ENCODE measurements around the gene RUFY3.

Gene RUFY3

DNA sequence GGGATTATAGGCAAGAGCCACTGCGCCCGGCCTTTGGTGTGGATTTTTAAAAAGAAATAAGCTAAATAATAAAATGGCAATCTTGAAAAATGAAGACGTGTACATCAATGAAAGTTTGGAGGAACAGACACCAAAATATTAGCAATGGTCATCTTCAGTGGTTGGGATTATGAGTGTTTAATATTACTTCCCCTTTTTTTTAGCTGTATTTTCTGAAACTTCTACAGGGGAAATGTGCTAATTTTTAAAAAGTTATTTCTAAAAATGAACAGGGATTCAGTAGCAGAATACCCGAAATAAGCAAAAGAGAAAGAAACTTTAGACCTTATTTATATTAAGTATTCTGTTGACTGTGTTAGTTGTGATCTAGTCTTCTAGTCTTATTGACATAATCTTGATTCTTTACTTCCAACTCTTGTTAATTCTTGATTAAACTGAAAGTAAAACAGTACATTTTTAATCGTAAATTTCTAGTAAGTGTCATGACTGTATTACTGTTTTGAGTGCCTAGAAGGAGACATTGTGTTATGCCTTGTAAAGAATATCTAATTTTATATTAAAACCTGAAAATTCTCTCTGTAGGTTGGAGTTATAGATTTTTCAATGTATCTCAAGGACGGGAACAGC is 51.3 kb downstream of the RUFY3 start:
- DNase-seq = no peak

DNA sequence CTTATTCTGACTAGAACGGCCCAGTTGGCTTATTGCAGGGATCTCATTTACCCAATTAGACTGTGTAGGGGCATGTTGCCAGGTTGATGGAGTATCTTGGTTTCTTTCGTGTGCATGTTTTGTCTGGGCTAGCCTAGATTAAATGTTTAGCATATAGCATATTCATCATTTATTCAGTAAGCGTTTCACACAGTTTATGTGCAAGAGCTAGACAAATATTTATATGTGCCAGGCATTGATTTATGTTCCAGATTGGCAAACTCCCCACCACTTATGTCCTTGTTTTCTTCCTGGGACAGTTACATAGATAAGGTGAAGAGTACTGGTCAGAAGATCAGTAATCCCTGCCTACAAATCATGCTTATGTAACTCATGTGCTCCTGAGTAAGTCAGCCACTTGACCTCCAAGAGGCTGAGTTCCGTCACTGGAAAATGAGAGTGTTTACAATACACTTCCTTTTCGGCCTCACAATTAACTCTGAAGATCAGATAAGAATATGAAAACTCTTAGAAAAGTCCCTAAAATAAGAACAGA is 57.2 kb downstream of the RUFY3 start:
- DNase-seq = no peak

DNA sequence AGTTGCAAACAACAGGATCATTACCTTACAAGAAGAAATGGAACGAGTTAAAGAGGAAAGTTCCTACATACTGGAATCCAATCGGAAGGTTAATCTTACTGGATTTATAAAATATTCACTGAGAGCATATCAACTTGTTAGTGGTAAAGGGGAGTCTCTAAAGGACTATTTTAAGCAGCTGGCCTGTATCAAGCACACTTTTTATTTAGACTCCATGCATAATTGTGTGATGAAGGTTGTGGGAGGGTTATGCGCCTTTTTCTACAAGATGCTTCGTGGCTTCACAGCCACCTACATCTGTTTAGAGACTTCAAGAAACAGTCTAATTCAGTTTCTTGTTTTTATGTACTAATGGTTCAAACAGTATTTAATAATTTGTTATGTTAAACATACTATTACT is 61.3 kb downstream of the RUFY3 start:
- no peak for DNase-seq

DNA sequence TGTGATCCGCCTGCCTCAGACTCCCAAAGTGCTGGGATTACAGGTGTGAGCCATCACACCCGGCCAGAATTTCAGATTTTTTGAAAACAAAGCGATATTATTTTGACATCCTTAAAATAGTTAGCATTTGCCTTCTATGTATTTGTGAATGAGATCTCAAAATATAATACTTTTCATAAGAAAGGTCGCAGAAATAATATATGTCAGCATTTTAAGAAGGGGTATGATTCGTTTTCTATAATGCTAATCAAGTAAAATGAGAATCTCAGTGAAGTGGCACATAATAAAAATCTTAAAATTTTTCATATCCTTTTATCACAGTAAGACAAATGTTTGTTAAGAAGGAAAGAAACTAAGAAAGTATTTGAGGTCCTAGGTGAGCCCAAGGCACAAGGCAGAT is 65.7 kb downstream of the RUFY3 start:
- DNase-seq = no peak

DNA sequence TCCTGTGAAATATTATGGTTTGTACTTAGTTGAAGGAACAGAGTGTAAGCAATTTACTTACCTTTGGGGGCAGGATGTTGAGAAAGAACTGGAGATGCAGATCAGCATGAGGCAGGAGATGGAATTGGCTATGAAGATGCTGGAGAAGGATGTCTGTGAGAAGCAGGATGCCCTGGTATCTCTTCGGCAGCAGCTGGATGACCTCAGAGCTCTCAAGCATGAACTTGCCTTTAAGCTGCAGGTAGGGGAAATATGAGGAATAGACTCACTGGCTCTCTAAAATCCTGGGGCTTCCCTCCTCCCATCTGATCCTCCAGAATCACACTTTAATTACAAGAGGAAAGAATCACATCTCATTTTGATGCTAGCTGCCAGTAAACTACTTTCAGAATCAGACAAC is 67.0 kb downstream of the RUFY3 start:
- DNase-seq = no peak

DNA sequence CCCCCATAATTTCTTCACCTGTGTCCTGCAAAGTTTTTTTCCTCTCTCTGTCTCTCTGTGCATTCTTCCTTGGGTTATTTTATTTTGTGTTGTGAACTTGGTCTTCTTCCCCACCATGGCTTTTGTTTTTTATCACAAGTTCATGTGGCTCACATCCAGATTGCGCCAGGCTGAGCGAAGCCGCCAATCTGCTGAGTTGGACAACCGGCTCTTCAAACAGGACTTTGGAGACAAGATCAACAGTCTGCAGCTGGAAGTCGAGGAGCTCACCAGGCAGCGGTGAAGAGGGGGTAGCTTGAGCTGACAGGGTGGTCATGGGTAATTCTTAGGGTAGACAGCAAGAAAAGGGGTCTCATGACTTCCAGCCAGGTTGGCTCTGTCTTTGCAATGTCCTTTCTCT is 71.9 kb downstream of the RUFY3 start:
- DNase-seq = no peak

DNA sequence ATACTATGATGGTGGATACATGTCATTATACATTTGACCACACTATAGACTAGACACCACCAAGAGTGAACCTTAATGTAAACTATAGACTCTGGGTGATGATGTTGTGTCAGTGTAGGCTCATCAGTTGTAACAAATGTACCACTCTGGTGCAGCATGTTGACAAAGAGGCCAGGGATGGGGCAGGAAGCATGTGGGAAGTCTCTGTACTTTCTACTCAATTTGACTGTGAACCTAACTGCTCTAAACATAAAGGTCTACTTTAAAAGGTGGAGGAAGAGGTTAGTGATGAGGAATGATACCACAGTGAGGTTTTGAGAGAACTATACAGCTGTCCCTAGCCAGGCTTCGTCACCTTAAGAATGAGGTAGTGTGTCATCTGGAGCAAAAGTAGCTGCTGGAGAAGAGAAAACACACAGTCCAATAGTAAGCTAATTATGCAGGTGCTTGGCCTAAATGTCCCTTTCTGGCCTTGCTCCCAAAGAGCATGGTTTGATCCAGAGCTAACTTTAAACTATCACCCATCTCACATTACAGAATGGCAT is 79.6 kb downstream of the RUFY3 start:
- no peak for DNase-seq

DNA sequence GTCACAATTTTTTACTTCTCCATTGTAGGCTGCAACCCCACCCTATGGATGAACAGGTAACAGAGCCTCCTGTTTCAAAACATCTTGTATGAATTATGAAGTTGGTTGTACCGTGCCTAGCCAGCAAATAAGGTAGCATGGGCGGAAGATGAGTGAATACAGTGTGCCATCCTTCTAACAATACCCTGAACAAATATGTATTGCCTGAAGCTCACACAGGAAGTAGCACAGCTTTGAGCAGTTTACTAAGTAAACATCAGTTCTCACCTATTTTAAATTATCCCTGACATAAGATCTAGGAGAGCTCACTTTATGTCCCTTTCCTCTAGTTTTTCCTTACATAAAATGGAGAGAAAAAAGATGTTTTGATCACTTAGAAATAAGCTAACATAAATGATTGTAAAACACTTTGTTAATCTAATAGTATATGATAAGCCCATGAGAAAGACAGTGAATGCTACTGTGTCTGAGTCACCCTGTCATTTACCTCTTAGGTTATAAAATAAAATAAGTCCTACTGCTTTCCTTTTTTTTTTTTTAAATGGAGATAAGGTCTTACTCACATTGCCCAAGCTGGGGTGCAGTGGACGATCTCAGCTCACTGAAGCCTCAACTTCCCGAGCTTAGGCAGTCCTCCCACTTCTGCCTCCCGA is 81.3 kb downstream of the RUFY3 start:
- no peak for DNase-seq

DNA sequence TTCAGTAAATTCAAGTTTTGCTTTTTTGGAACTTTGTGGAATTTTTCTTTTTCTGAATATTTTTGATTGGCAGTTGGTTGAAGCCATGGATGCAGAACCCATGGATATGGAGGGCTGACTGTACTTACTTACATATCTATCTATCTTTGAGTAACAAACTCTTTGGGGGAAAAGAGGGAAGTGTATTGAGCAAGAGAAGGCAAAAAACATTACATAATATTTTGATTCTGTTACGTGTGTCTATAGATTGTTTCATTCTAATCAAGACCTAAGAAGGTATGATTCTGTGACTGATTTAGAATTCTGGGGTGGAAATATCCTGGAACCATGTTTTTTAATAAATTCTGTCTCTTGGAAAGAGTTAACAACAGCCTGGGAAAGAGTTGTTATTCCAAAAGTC is 86.4 kb downstream of the RUFY3 start:
- DNase-seq = no peak

DNA sequence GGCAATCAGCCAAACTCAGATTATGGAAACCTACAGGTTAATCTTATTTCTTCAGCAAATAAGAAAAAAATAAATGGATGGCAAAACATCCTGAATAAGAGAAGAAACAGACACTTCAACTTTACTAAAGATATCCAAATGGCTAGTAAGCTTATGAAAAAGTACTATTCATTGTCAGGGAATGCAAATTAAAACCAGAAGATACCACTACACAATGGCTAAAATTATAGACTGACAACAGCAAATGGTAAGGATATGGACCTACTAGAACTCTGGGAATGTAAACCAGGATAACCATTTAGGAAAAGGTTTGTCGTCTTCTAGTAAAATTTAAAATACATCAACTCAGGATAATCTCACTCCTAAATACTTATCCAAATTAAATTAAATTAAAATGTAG is 93.6 kb downstream of the RUFY3 start:
- DNase-seq = no peak

DNA sequence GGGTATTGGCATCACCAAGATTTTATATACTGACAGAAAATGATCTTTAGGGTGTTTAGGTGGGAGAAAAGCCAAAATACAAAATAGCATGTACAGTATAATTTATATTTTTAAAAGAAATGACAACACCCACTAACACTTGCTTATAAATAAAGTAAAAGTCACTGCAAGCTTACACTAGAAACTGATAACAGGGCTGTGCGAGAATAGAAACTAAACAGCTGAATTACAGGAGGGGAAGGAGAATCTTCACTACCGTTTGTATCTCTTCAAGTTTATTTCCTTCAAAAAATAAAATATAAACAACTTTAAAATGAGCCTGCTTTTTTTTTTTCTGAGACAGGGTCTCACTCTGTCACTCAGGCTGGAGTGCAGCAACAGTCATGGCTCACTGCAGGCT is 95.1 kb downstream of the RUFY3 start:
- DNase-seq = no peak

DNA sequence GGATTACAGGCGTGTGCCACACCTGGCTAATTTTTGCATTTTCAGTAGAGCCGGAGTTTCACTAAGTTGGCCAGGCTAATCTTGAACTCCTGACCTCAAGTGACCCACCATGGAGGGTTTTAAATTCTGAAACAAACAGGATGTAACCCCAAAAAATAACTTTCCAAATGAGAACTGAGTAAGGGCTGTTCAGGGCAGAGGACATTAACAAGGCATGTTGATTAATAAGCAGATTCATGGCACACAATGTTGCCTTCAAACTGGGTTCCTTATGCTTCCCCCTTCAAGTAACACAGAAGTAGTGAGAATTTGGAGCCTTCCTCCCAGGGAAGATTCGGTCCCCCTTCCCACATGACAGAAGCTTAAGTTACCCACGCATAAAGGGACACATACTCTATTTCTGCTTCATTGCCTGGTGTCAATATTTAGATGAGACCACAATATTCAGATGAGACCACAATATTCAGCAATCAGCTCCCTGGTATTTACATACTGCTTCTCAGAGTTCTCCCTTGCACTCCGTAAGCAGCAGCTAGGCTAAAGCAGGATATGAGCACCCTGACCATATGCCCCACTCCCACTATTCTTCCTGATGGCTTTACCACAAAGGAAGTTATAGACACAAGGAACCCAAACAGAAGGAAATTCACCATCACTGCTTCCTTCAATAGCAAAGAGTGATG is 96.5 kb downstream of the RUFY3 start:
- no peak for DNase-seq

DNA sequence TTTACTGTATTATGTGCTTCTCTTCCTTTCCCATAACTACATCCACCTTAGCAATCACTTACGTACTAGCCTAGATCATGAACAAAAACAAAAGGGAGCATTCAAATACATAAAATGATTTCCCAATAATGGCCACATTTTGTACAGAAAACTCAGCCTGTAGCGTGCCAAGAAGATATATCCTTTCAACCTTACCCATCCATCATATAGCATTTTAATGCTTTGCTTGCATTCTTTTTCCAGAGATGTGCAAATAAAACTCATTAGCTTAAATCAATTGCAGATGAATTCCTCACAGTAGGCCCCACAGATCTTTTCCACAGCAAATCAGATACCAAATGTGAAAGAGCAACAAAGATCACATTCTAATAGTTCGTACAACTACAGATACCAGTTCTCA is 97.2 kb downstream of the RUFY3 start:
- DNase-seq = no peak

DNA sequence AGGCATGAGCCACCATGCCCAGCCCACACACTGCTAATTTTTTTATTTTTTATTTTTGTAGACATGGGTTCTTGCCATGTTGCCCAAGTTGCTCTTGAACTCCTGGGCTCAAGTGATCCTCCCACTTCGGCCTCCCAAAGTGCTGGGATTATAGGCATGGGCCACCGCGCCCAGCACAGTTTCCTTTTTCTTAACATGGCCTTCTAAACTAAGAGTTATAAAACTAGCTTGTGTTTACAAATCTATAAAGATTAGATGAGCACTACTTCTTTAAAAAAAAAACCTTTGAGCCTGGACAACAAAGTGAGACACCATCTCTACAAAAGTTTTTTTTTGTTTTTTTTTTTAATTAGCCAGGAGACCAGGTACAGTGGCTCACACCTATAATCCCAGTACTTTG is 107.3 kb downstream of the RUFY3 start:
- DNase-seq = no peak

DNA sequence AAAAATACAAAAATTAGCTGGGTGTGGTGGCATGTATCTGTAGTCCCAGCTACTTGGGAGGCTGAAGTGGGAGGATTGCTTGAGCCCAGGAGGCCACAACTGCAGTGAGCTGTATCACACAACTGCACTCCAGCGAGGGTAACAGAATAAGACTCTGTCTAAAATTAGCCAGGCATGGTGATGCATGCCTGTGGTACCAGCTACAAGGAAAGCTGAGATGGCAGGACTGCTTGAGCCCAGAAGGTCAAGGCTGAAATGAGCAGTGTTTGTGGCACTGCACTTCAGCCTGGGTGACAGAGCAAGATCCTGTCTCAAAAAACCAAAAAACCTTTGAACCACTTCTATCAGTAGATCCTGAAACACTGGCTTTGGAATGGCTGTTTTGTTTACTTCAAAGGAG is 107.7 kb downstream of the RUFY3 start:
- DNase-seq = no peak

DNA sequence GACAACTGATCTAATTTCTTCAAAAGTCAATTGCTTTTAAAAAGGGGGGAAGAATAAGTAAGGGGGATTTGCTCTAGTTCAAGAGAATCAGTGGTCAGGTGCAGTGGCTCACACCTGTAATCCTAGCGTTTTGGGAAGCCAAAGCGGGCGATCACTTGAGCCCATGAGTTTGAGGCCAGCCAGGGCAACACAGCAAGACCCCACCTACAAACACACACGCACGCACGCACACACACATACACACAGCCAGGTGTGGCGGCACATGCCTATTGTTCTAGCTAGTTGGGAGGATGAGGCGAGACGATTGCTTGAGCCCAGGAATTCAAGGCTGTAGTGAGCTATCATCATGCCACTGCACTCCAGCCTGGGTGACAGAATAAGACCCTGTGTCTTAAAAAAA is 108.3 kb downstream of the RUFY3 start:
- no peak for DNase-seq

DNA sequence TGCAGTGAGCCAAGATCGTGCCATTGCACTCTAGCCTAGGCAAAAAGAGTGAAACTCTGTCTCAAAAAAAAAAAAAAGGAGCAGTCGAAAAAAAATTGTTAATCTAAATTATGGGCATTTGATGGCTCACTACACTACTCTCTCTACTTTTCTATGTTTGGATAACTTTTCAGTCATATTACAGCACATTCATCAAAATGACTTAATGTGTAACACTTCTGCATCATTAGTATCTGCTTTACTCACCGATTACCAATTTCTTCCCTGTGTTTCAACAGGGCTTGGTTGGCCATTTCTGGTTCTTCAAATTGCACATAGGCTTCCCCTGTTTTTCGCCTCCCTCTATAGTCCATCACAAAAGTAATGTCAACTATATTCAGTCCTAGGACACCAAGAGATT is 109.5 kb downstream of the RUFY3 start:
- DNase-seq = no peak

DNA sequence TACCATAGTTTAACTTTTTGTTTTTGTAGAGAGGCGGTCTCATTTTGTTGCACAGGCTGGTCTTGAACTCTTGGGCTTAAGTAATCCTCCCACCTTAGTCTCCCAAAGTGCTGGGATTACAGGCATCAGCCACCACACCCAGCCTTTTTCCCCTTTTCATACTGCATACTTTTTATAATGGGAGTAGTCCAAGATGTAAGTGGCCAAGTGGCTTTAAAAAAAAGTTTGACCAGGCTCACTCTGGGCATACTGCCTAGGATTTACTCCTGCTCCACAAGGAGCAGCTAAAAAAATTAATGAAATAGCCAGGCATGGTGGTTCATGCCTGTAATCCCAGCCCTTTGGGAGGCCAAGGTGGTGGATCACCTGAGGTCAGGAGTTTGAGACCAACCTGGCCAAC is 111.9 kb downstream of the RUFY3 start:
- no peak for DNase-seq

DNA sequence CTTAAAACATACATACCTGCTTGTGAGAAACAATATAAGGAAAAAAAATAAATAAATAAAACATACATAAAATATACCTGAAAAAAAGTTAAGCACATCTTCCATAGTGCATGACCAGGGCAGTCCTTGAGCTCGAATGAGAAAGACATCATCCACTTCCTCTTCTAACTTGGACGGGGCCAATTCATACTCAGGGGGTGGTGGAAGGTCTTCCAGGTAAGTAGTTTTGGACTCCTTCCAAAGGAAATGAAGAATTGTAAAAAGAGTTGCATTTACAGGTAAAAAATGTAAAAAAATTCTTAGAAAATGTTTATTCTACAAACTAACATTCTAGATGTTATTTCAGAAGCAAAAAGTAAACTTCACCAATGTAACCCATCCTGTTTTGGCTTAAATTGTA is 114.3 kb downstream of the RUFY3 start:
- DNase-seq = no peak

DNA sequence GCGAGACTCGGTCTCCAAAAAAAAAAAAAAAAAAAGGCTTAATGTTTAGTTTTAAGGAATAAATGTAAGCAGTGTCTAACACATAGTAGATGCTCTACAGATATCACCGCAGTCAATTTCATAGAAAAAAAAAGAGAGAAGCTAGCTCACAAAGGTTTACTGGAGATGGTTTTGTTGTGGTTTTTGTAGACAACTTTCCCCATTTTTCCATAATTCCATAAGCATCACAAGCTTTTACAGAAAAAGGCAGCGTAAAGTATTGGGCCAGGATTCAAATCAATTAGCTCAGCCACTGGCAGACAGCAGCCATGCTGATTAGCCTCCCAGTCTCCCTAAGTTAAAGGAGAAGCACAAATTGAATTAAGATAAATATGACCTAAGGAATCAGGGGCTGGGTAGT is 116.4 kb downstream of the RUFY3 start:
- no peak for DNase-seq

DNA sequence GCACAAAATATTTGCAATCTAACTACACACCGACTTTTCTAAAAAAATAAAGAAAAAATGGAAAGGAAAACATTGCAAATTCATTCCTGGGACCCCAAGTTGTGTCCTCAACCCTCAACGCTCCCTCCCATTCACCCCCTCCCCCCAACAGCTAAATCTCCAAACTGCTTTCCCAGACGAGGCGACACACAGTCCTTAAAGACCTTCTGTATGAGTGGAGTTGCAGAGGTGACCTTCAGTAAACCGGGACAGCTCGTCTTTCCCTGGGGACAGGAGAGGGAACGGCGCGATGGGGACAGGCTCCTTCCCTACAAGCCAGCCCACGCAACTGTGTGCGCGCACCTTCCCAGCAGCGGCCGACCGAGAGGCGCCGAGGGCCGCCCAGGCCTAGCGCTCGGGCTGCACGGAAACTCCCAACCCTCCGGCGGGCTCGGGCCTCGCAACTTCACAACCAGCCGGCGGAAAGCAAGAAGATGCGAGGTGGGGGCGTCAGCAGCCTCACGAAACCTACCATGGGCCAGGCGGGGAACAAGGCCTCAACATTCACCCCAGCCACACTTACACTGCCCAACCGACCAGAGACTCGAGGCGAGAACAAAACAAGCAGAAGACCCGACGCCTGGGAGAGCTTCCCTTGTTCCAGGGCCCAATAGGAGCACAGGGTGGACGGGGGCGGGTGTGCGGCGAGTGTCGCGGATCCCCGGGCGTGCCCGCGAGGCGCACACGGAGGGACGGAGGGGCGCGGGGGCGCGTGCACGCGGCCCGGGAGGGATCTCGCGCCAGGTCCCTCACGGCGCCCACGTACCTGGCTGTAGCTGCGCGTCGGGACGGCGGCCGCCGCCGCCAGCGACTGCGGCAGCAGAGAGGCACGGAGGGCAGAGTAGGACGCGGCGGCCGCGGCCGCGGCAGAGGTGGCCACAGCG is 117.2 kb downstream of the RUFY3 start:
- peak in 47 of 51 donors; percentile 3 to 82 (median 41) for DNase-seq

Data from hypothalamus (tissue), 51 donors.